Kidney (tissue), 14 donors: ENCODE results near the gene MMP26. TPM values are rescaled to one million over a fixed set of nuclear protein-coding genes. Genes with fewer than 3 reads are reported as not detected.
A peak's percentile ranks its signal among the peaks of the same experiment; 100 is the strongest.

Experiments used
- DNase-seq, 5 donors: peaks; one replicate each; pipeline ENCODE4 v3.0.0-alpha.2; 2013 to 2020
- FAIRE-seq: peaks from 2 replicates; lab custom pipeline; 2012; peaks lifted over from hg19 to GRCh38; lab: Jason Lieb, UNC
- H3K27ac ChIP-seq, 2 donors: one replicate each; pipeline ENCODE4 v1.7.0; 2013; ENCODE audit warnings: low read depth in 2 of 2, low read length in 2 of 2, inconsistent platforms in 1 of 2
- H3K27me3 ChIP-seq: one replicate; pipeline ENCODE4 v1.7.1; 2013; ENCODE audit warnings: low read length, inconsistent platforms; ENCODE audit not compliant: control insufficient read depth, insufficient read depth
- H3K36me3 ChIP-seq, 3 donors: one replicate each; pipeline versions ENCODE4 v1.7.0 to v1.7.1; 2013; ENCODE audit warnings: low read length in 3 of 3, control low read depth in 1 of 3, inconsistent platforms in 1 of 3; ENCODE audit not compliant: insufficient read depth in 3 of 3, control insufficient read depth in 2 of 3
- H3K4me1 ChIP-seq, 3 donors: one replicate each; pipeline versions ENCODE4 v1.7.0 to v1.7.1; 2013; ENCODE audit warnings: low read length in 3 of 3, inconsistent platforms in 1 of 3, low read depth in 1 of 3; ENCODE audit not compliant: control insufficient read depth in 2 of 3, insufficient read depth in 2 of 3
- H3K4me3 ChIP-seq, 3 donors: one replicate each; pipeline versions ENCODE4 v1.7.0 to v1.8.1; 2013; ENCODE audit warnings: low read length in 3 of 3, control low read depth in 1 of 3, inconsistent platforms in 1 of 3
- H3K9ac ChIP-seq, 3 donors: one replicate each; pipeline versions ENCODE4 v1.7.0 to v1.7.1; 2013; ENCODE audit warnings: low read length in 3 of 3, control low read depth in 1 of 3, inconsistent platforms in 1 of 3
- H3K9me3 ChIP-seq, 3 donors: one replicate each; pipeline versions ENCODE4 v1.7.0 to v1.7.1; 2013; ENCODE audit warnings: low read length in 3 of 3, control low read depth in 1 of 3, inconsistent platforms in 1 of 3; ENCODE audit not compliant: control insufficient read depth in 2 of 3, insufficient read depth in 1 of 3
- CTCF ChIP-seq: IDR thresholded peaks from 3 replicates; pipeline ENCODE4 v1.5.1; 2012; ENCODE audit warnings: mild to moderate bottlenecking, moderate library complexity, borderline replicate concordance; ENCODE audit not compliant: insufficient read depth; ENCODE audit errors: extremely low read depth
- intact Hi-C: fragments of 100-400 bp; cut with DNase I; formaldehyde crosslinking; loops from one replicate; pipeline ENCODE4 v1.11.1; 2022
- polyA plus RNA-seq: library from polyadenylated mRNA; stranded (reverse); fragments of 350-450 nt; fragmentation: Illumina TruSeq; extraction: RNeasy Lipid Tissue Mini Kit (QIAGEN cat#74804); gene quantifications from one replicate; pipeline ENCODE4 v1.2.3, GENCODE V29; 2014; ENCODE audit warnings: low read depth, low replicate concordance; ENCODE audit not compliant: insufficient read depth
- total RNA-seq: library from RNA; stranded (reverse); fragmentation: NEBNext Ultra II Directional; extraction: Animal tissue kit (Norgen Biotek cat#: 25700); gene quantifications from one replicate; pipeline ENCODE4 v1.2.1, GENCODE V29; 2021
- donor health status: control.
- donor health status: control.
- donor health status: control.
- donor health status: control.
- donor health status: control.
- donor health status: DM: yes; HTN: yes; CAD: no.
- donor health status: Normal renal cell carcinoma (clear cell type).

The MMP26 gene
- total and polyA plus RNA-seq, 2 donors from 2014 or later = not detected

GRCh38 chr11:4664183-4664582 is 40.4 kb upstream of the MMP26 start:
- intact Hi-C loops = no loop called here
- Histone ChIP-seq H3K9me3 (no peaks in the 10 kb centered on the region), H3K27ac (no peak overlapping the region), H3K9ac (no peak overlapping the region), H3K4me1 (no peaks in the 10 kb centered on the region), H3K27me3 (no peaks in the 10 kb centered on the region), H3K4me3 (no peak overlapping the region), H3K36me3 (no peaks in the 10 kb centered on the region)
- FAIRE-seq (no peak), DNase-seq (no peak)
- no peak for TF ChIP-seq CTCF

- no peaks in the 10 kb centered on the region for H3K27me3 ChIP-seq
- H3K9ac ChIP-seq = no peak overlapping the region
- TF ChIP-seq CTCF = no peak
- intact Hi-C loops = no loop called here
- no peak overlapping the region for H3K4me3 ChIP-seq
- no peaks in the 10 kb centered on the region for H3K4me1 ChIP-seq
- H3K27ac ChIP-seq = no peak overlapping the region
- no peak for FAIRE-seq
- no peaks in the 10 kb centered on the region for H3K9me3 ChIP-seq
- DNase-seq = peak in 2 of 5 donors; percentile 55
- no peaks in the 10 kb centered on the region for H3K36me3 ChIP-seq
These were observed 39.8 kb upstream of the MMP26 start for GRCh38 chr11:4664786-4665185.

- no peaks in the 10 kb centered on the region for H3K4me1 ChIP-seq
- no peaks in the 10 kb centered on the region for H3K9me3 ChIP-seq
- no peaks in the 10 kb centered on the region for H3K36me3 ChIP-seq
- intact Hi-C loops = no loop called here
- no peak for TF ChIP-seq CTCF
- no peak overlapping the region for H3K27ac ChIP-seq
- H3K9ac ChIP-seq = no peak overlapping the region
- H3K4me3 ChIP-seq = no peak overlapping the region
- DNase-seq (no peak), FAIRE-seq (no peak)
- H3K27me3 ChIP-seq = no peaks in the 10 kb centered on the region
These were observed 39.2 kb upstream of the MMP26 start for GRCh38 chr11:4665424-4665823.

GRCh38 chr11:4671741-4672140 is 32.8 kb upstream of the MMP26 start:
- Histone ChIP-seq H3K4me3 (no peak overlapping the region), H3K9me3 (no peaks in the 10 kb centered on the region), H3K27ac (no peak overlapping the region), H3K27me3 (no peaks in the 10 kb centered on the region), H3K9ac (no peak overlapping the region), H3K4me1 (no peaks in the 10 kb centered on the region), H3K36me3 (no peaks in the 10 kb centered on the region)
- no peak for FAIRE-seq
- TF ChIP-seq CTCF = no peak
- intact Hi-C loops = no loop called here
- DNase-seq = no peak
